MM.1S (cell line): ENCODE measurements around the gene CASZ1.

Experiments
- DNase-seq: peaks from one replicate; pipeline ENCODE4 v3.0.0-alpha.2; 2015
- H2AFZ ChIP-seq: fragments of 300-600 bp; sonication (generic); 2 replicates; pipeline ENCODE4 v1.6.0; 2016; ENCODE audit warnings: antibody characterized with exemption, low read length
- H3F3A ChIP-seq: fragments of 300-600 bp; sonication (generic); 2 replicates; pipeline ENCODE4 v1.6.1; 2016; ENCODE audit warnings: mild to moderate bottlenecking, antibody characterized with exemption, low read length, moderate library complexity, mixed read lengths; ENCODE audit not compliant: insufficient read depth
- H3K27ac ChIP-seq: fragments of 300-600 bp; sonication (generic); 2 replicates; pipeline ENCODE4 v1.5.1; 2016; ENCODE audit warnings: mild to moderate bottlenecking, low read length
- H3K27me3 ChIP-seq: fragments of 300-600 bp; sonication (generic); replicated peaks from 2 replicates; pipeline ENCODE4 v1.6.0; 2016; ENCODE audit warnings: low read length; ENCODE audit not compliant: insufficient read depth
- H3K36me3 ChIP-seq: fragments of 300-600 bp; sonication (generic); replicated peaks from 2 replicates; pipeline ENCODE4 v1.6.1; 2016; ENCODE audit warnings: mild to moderate bottlenecking, low read length, mixed read lengths; ENCODE audit not compliant: insufficient read depth
- H3K4me1 ChIP-seq: fragments of 300-600 bp; sonication (generic); 2 replicates; pipeline ENCODE4 v1.6.1; 2016; ENCODE audit warnings: low read length, mixed read lengths
- H3K4me2 ChIP-seq: fragments of 300-600 bp; sonication (generic); 2 replicates; pipeline ENCODE4 v1.6.0; 2016; ENCODE audit warnings: low read depth, low read length
- H3K4me3 ChIP-seq: fragments of 300-600 bp; sonication (generic); 2 replicates; pipeline ENCODE4 v1.5.1; 2016; ENCODE audit warnings: low read length, mixed read lengths
- H3K79me2 ChIP-seq: fragments of 300-600 bp; sonication (generic); 2 replicates; pipeline ENCODE4 v1.6.1; 2016; ENCODE audit warnings: mixed run types, low read length, mixed read lengths
- H3K9ac ChIP-seq: fragments of 300-600 bp; sonication (generic); 2 replicates; pipeline ENCODE4 v1.6.1; 2016; ENCODE audit warnings: low read length, mixed read lengths
- H3K9me2 ChIP-seq: fragments of 300-600 bp; sonication (generic); replicated peaks from 2 replicates; pipeline ENCODE4 v1.6.1; 2016; ENCODE audit warnings: mild to moderate bottlenecking, low read length, mixed read lengths; ENCODE audit not compliant: insufficient read depth
- H3K9me3 ChIP-seq: fragments of 300-600 bp; sonication (generic); replicated peaks from 2 replicates; pipeline ENCODE4 v1.6.1; 2016; ENCODE audit warnings: mild to moderate bottlenecking, low read length, mixed read lengths; ENCODE audit not compliant: insufficient read depth
- H4K20me1 ChIP-seq: fragments of 300-600 bp; sonication (generic); 2 replicates; pipeline ENCODE4 v1.6.1; 2016; ENCODE audit warnings: mild to moderate bottlenecking, low read length, moderate library complexity, mixed read lengths; ENCODE audit not compliant: insufficient read depth
- CTCF ChIP-seq: fragments of 300-600 bp; sonication (generic); IDR thresholded peaks from 2 replicates; pipeline ENCODE4 v1.5.1; 2016; ENCODE audit warnings: antibody characterized with exemption, low read length, mixed read lengths
- EZH2 ChIP-seq: fragments of 300-600 bp; sonication (generic); optimal IDR thresholded peaks from 2 replicates; pipeline ENCODE3; 2017; ENCODE audit warnings: low read depth, mild to moderate bottlenecking, antibody characterized with exemption, low read length, mixed read lengths
- EZH2phosphoT487 ChIP-seq: fragments of 300-600 bp; sonication (generic); IDR thresholded peaks from 2 replicates; pipeline ENCODE4 v1.6.1; 2018; ENCODE audit warnings: antibody characterized with exemption, low read length

CASZ1 gene

GRCh38 chr1:10813799-10814198, 17.4 kb upstream of the CASZ1 start:
- Histone ChIP-seq H3K4me3 (no peak overlapping the region), H3F3A (no peaks in the 10 kb centered on the region), H3K36me3 (no peaks in the 10 kb centered on the region), H3K4me2 (no peak overlapping the region), H3K27me3 (peaks cover 97% of the 10 kb centered on the region), H3K27ac (no peak overlapping the region), H4K20me1 (no peaks in the 10 kb centered on the region), H3K9me3 (no peaks in the 10 kb centered on the region), H3K79me2 (no peaks in the 10 kb centered on the region), H2AFZ (no peak overlapping the region), H3K4me1 (no peaks in the 10 kb centered on the region), H3K9ac (no peak overlapping the region), H3K9me2 (no peaks in the 10 kb centered on the region)
- TF ChIP-seq EZH2 (no peak), EZH2phosphoT487 (no peak), CTCF (no peak)
- DNase-seq: no peak

GRCh38 chr1:10812387-10812915, 16.0 kb upstream of the CASZ1 start:
- Histone ChIP-seq H3K27me3 (peaks cover 99% of the 10 kb centered on the region), H4K20me1 (no peaks in the 10 kb centered on the region)
- DNase-seq: no peak

DNA sequence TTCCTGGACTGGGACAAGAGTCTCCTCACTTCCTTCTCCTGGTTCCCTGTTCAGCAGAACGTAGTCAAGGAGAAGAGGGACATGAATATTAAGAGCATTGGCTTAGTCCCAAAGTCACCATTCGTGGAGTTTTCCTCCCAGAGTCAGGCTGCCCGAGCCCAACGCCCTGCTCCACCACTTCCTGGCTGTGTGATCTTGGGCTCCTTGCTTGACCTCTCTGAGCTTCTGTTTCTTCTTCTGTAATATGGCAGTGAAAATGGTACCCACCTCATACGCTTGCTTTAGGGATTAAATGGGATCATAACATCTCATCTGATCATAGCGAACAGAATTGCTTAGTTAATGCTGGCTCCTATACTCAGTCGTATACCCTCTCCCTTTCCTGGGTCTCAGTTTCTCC, 12.0 kb upstream of the CASZ1 start:
- H3K4me2 ChIP-seq: no peak overlapping the region
- peaks cover 97% of the 10 kb centered on the region for H3K27me3 ChIP-seq
- no peak overlapping the region for H2AFZ ChIP-seq
- no peak overlapping the region for H3K9ac ChIP-seq
- no peaks in the 10 kb centered on the region for H3K79me2 ChIP-seq
- DNase-seq: no peak
- no peaks in the 10 kb centered on the region for H3K9me3 ChIP-seq
- no peaks in the 10 kb centered on the region for H3K9me2 ChIP-seq
- no peak for TF ChIP-seq EZH2phosphoT487
- TF ChIP-seq EZH2: no peak
- no peak for TF ChIP-seq CTCF
- no peaks in the 10 kb centered on the region for H4K20me1 ChIP-seq
- H3K4me1 ChIP-seq: peaks cover 9% of the 10 kb centered on the region
- no peak overlapping the region for H3K27ac ChIP-seq
- H3F3A ChIP-seq: no peaks in the 10 kb centered on the region
- no peaks in the 10 kb centered on the region for H3K36me3 ChIP-seq
- no peak overlapping the region for H3K4me3 ChIP-seq

More at GRCh38 chr1:10812387-10812915, 16.0 kb upstream of the CASZ1 start:
- Histone ChIP-seq H3K27ac (no peak overlapping the region), H3K36me3 (no peaks in the 10 kb centered on the region), H3K9me3 (no peaks in the 10 kb centered on the region), H2AFZ (no peak overlapping the region), H3F3A (no peaks in the 10 kb centered on the region), H3K4me1 (no peaks in the 10 kb centered on the region), H3K79me2 (no peaks in the 10 kb centered on the region), H3K4me3 (no peak overlapping the region), H3K9me2 (no peaks in the 10 kb centered on the region), H3K9ac (no peak overlapping the region), H3K4me2 (no peak overlapping the region)
- no peak for TF ChIP-seq EZH2phosphoT487
- no peak for TF ChIP-seq EZH2
- no peak for TF ChIP-seq CTCF
